K562 (cell line): ENCODE results near the gene PRR23E. TPM values are rescaled to one million over a fixed set of nuclear protein-coding genes. Genes with fewer than 3 reads are reported as not detected.

Experiments used
- ATAC-seq: fragments of 200-7000 bp; cut with Tn5 transposase; 3 replicates; pipeline ENCODE4 v1.9.1; 2020; ENCODE audit warnings: moderate library complexity
- BruUV-seq: library from RNA; stranded (reverse); fragments of 400-500 nt; replicated peaks from 2 replicates; lab custom pipeline; 2021; lab: Mats Ljungman, UMichigan
- CTCF ChIA-PET: fragments of 300-600 bp; formaldehyde crosslinking; extraction: SDS; loops from one replicate; lab custom pipeline; 2021; ENCODE audit warnings: low intra/inter-chr PET ratio; lab: Yijun Ruan, JAX
- POLR2A ChIA-PET: fragments of 300-600, 350-650 bp; sonication (Branson Sonifier 250); formaldehyde crosslinking; extraction: SDS; loops from one replicate; lab custom pipeline; 2021; ENCODE audit warnings: antibody characterized with exemption, inconsistent platforms; lab: Yijun Ruan, JAX
- DNase-seq, 4 experiments: peaks; one replicate each; pipeline versions ENCODE4 v3.0.0 to v3.0.0-alpha.2; 2011 to 2018; ENCODE audit warnings: low spot score in 3 of 4, mixed read lengths in 3 of 4; ENCODE audit errors: extremely low read depth in 1 of 4
- FAIRE-seq: peaks from 2 replicates; lab custom pipeline; 2011; peaks lifted over from hg19 to GRCh38; lab: Jason Lieb, UNC
- H2AFZ ChIP-seq: 2 replicates; pipeline ENCODE4 v1.6.0; 2011; ENCODE audit warnings: low read depth, low read length, control low read depth, inconsistent platforms
- H3K27ac ChIP-seq: fragments of 200-600 bp; 3 replicates; pipeline ENCODE4 v1.8.0; 2011; ENCODE audit warnings: low read depth, mild to moderate bottlenecking, control low read depth, inconsistent platforms, low read length, moderate library complexity, mixed read lengths; ENCODE audit errors: extremely low read depth
- H3K27me3 ChIP-seq, 2 experiments: fragments of 300-600 bp in 1 of 2; 2 replicates in 1 of 2; 3 replicates in 1 of 2; pipeline versions ENCODE4 v1.6.0 to v1.8.0; 2011; ENCODE audit warnings: inconsistent platforms in 2 of 2, low read length in 2 of 2, mild to moderate bottlenecking in 1 of 2, mixed read lengths in 1 of 2, moderate library complexity in 1 of 2; ENCODE audit not compliant: control insufficient read depth in 2 of 2, insufficient read depth in 2 of 2
- H3K36me3 ChIP-seq: fragments of 300-600 bp; 3 replicates; pipeline ENCODE4 v1.8.0; 2011; ENCODE audit warnings: mild to moderate bottlenecking, low read length, inconsistent platforms; ENCODE audit not compliant: control insufficient read depth, insufficient read depth
- H3K4me1 ChIP-seq, 2 experiments: fragments of 200-600 bp in 1 of 2; replicated peaks in 1 of 2; 2 replicates in 1 of 2; 3 replicates in 1 of 2; pipeline versions ENCODE4 v1.5.1 to v1.8.0; 2011; ENCODE audit warnings: inconsistent platforms in 2 of 2, low read length in 2 of 2, mild to moderate bottlenecking in 1 of 2, mixed read lengths in 1 of 2, moderate library complexity in 1 of 2; ENCODE audit not compliant: control insufficient read depth in 2 of 2, insufficient read depth in 2 of 2
- H3K4me2 ChIP-seq: 2 replicates; pipeline ENCODE4 v1.6.1; 2011; ENCODE audit warnings: low read length, control low read depth, inconsistent platforms, mixed read lengths; ENCODE audit not compliant: insufficient read depth
- H3K4me3 ChIP-seq: fragments of 200-600 bp; sonication (generic), shearing (Covaris generic); 2 replicates; pipeline ENCODE4 v1.5.1; 2016; ENCODE audit warnings: control low read depth, inconsistent platforms
- H3K79me2 ChIP-seq: fragments of 200-600 bp; 3 replicates; pipeline ENCODE4 v1.8.0; 2011; ENCODE audit warnings: low read length, inconsistent platforms; ENCODE audit not compliant: control insufficient read depth, insufficient read depth
- H3K9ac ChIP-seq, 2 experiments: 2 replicates each; pipeline versions ENCODE4 v1.6.0 to v1.6.1; 2011; ENCODE audit warnings: low read depth in 2 of 2, low read length in 2 of 2, control low read depth in 1 of 2, inconsistent platforms in 1 of 2, mild to moderate bottlenecking in 1 of 2, mixed read lengths in 1 of 2; ENCODE audit not compliant: insufficient read depth in 1 of 2
- H3K9me1 ChIP-seq: one replicate; pipeline ENCODE4 v1.6.0; 2011; ENCODE audit warnings: inconsistent platforms, mild to moderate bottlenecking, low read length, moderate library complexity; ENCODE audit not compliant: control insufficient read depth, insufficient read depth
- H3K9me3 ChIP-seq: replicated peaks from 2 replicates; pipeline ENCODE4 v1.5.1; 2011; ENCODE audit warnings: low read depth, low read length, inconsistent platforms; ENCODE audit not compliant: control insufficient read depth, insufficient read depth
- H4K20me1 ChIP-seq: replicated peaks from 2 replicates; pipeline ENCODE4 v1.6.1; 2011; ENCODE audit warnings: low read length, inconsistent platforms, mixed read lengths; ENCODE audit not compliant: control insufficient read depth, insufficient read depth
- DMBX1 ChIP-seq: fragments of 250-450 bp; sonication (Bioruptor Pico); IDR thresholded peaks from 2 replicates; pipeline ENCODE4 v1.8.0; 2022; ENCODE audit warnings: inconsistent platforms, mild to moderate bottlenecking, moderate library complexity, borderline replicate concordance
- MAFG ChIP-seq: fragments of 450-650 bp; conservative IDR thresholded peaks from 2 replicates; pipeline ENCODE4 v1.6.1; 2016; ENCODE audit warnings: missing genetic modification characterization, missing compliant biosample characterization
- MTA3 ChIP-seq: fragments of 450-650 bp; formaldehyde crosslinking; IDR thresholded peaks from 2 replicates; pipeline ENCODE4 v1.6.1; 2017; ENCODE audit warnings: mild to moderate bottlenecking, borderline replicate concordance
- PTBP1 ChIP-seq: fragments of 200-400 bp; formaldehyde crosslinking; IDR thresholded peaks from 2 replicates; pipeline ENCODE4 v1.6.1; 2017; ENCODE audit warnings: low read depth, low read length
- ZNF143 ChIP-seq: sonication (generic); formaldehyde crosslinking; IDR thresholded peaks from 2 replicates; pipeline ENCODE4 v1.9.0; 2022; ENCODE audit warnings: mild to moderate bottlenecking, missing genetic modification reagents
- WGBS: fragments of 100-300 bp; shearing (Covaris generic); methylation state at CpG from one replicate; pipeline ENCODE4 v1.1.6; 2016; ENCODE audit warnings: low coverage, mixed read lengths; ENCODE audit not compliant: insufficient coverage; ENCODE audit errors: missing lambda C conversion rate; 5-methylcytosine and 5-hydroxymethylcytosine counted together
- in situ Hi-C: fragments of 300-500 bp; cut with MboI; formaldehyde crosslinking; loops from 4 replicates; pipeline ENCODE4 v1.15.0; 2018; ENCODE audit warnings: inconsistent platforms, mixed read lengths
- intact Hi-C: fragments of 100-400 bp; cut with micrococcal nuclease; formaldehyde crosslinking; loops from 2 replicates; pipeline ENCODE4 v1.14.2; 2022
- polyA plus RNA-seq, 8 experiments: library from polyadenylated mRNA; depleted of rRNA in 4 of 8; stranded (reverse) in 5 of 8; unstranded in 3 of 8; fragments of >200 nt; fragmentation: Nextera tagmentation in 2 of 8; fragmentation: Illumina TruSeq in 1 of 8; extraction: Ambion mirVana in 2 of 8; extraction: Trizol in 1 of 8; gene quantifications; 2 replicates each; pipeline versions ENCODE4 v1.2.1 to v1.2.3, GENCODE V29; 2011 to 2014; ENCODE audit warnings: inconsistent platforms in 1 of 8, missing spikeins in 1 of 8
- total RNA-seq, 7 experiments: library from RNA; depleted of rRNA in 6 of 7; stranded (reverse); fragments of >200 nt in 6 of 7; fragmentation: Illumina TruSeq in 2 of 7; extraction: Trizol in 2 of 7; gene quantifications; 2 replicates each; pipeline versions ENCODE4 v1.2.1 to v1.2.3, GENCODE V29; 2011 to 2021; ENCODE audit warnings: low replicate concordance in 1 of 7
- TF ChIP-seq, protein P1 (sequence below), 2 experiments: fragments of 450-650 bp; conservative IDR thresholded peaks; 2 replicates each; pipeline ENCODE4 v1.6.1; 2017; ENCODE audit warnings: mild to moderate bottlenecking in 2 of 2, moderate library complexity in 2 of 2
- TF ChIP-seq, protein P2 (sequence below): sonication (generic); formaldehyde crosslinking; IDR thresholded peaks from 2 replicates; pipeline ENCODE4 v1.8.1; 2022; ENCODE audit warnings: missing genetic modification reagents
- TF ChIP-seq, protein P3 (sequence below): fragments of 450-650 bp; IDR thresholded peaks from 2 replicates; pipeline ENCODE4 v1.6.1; 2016; ENCODE audit warnings: low read depth, mild to moderate bottlenecking, moderate library complexity

The PRR23E gene
- total and polyA plus RNA-seq, 9 of the 15 experiments (the other 6 are each of a cell fraction or from before 2014, with no cell fraction given), result not detected

DNA sequence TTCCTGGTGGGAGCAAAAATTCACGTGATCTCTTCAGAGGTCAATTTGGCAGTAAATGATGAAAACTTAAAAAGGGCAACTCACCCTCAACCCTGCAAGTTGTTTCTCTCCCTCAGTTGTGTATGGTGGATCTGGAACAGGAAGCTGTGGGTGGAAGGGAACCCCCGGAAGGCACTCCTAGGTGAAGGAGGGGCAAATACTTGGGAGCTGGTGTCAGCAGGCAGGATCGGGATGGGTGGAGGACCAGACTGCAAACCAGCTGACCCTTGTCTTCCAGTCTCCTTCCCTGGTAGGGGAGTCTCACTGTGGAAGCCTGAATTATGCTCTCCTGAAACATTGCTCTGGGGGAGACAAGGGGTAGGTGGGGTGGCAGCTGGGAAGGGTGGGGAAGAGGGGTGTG lies 33.5 kb downstream of the PRR23E start:
- ChIA-PET CTCF (no interaction called here), POLR2A (no interaction called here)
- Histone ChIP-seq H3K4me2 (no peak overlapping the region), H3K27ac (no peak overlapping the region), H3K79me2 (no peaks in the 10 kb centered on the region), H3K9me3 (no peaks in the 10 kb centered on the region), H2AFZ (no peak overlapping the region), H3K27me3 (no peaks in the 10 kb centered on the region; a peak in 1 of 5 replicates), H3K36me3 (no peaks in the 10 kb centered on the region), H3K4me3 (no peak overlapping the region), H3K4me1 (peaks cover 0 to 3% of the 10 kb centered on the region in 2 experiments; a peak in 2 of 5 replicates), H3K9ac (no peak overlapping the region), H3K9me1 (no peaks in the 10 kb centered on the region), H4K20me1 (no peaks in the 10 kb centered on the region)
- DNase-seq (no peak), ATAC-seq (no peak)
- intact Hi-C loops (no loop called here), in situ Hi-C loops (no loop called here)
- no TSS peak for BruUV-seq
- 4% methylated on average over 3 of the region's 3 CpGs for WGBS
- TF ChIP-seq, protein P1, sequence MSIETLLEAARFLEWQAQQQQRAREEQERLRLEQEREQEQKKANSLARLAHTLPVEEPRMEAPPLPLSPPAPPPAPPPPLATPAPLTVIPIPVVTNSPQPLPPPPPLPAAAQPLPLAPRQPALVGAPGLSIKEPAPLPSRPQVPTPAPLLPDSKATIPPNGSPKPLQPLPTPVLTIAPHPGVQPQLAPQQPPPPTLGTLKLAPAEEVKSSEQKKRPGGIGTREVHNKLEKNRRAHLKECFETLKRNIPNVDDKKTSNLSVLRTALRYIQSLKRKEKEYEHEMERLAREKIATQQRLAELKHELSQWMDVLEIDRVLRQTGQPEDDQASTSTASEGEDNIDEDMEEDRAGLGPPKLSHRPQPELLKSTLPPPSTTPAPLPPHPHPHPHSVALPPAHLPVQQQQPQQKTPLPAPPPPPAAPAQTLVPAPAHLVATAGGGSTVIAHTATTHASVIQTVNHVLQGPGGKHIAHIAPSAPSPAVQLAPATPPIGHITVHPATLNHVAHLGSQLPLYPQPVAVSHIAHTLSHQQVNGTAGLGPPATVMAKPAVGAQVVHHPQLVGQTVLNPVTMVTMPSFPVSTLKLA (conservative IDR thresholded peaks at IDR 0.05), result no peak
- no peak for TF ChIP-seq MTA3
- no peak for TF ChIP-seq ZNF143 (CRISPR knock-in tag)
- TF ChIP-seq MAFG (tag), result no peak
- no peak for TF ChIP-seq PTBP1
- no peak for TF ChIP-seq DMBX1 (CRISPR knock-in tag)
- TF ChIP-seq, protein P2, sequence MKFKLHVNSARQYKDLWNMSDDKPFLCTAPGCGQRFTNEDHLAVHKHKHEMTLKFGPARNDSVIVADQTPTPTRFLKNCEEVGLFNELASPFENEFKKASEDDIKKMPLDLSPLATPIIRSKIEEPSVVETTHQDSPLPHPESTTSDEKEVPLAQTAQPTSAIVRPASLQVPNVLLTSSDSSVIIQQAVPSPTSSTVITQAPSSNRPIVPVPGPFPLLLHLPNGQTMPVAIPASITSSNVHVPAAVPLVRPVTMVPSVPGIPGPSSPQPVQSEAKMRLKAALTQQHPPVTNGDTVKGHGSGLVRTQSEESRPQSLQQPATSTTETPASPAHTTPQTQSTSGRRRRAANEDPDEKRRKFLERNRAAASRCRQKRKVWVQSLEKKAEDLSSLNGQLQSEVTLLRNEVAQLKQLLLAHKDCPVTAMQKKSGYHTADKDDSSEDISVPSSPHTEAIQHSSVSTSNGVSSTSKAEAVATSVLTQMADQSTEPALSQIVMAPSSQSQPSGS, result no peak
- TF ChIP-seq, protein P3, sequence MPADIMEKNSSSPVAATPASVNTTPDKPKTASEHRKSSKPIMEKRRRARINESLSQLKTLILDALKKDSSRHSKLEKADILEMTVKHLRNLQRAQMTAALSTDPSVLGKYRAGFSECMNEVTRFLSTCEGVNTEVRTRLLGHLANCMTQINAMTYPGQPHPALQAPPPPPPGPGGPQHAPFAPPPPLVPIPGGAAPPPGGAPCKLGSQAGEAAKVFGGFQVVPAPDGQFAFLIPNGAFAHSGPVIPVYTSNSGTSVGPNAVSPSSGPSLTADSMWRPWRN, result no peak
- TF ChIP-seq, all 486 proteins: peak for 0
- no peak for FAIRE-seq
